HG02642 (cell line): Measurements from ENCODE around the gene GNG13.
"Not testable (repeated sequence)": the region's sequence is repeated elsewhere in the genome, so short reads cannot be mapped to it uniquely, and the experiment has no call there.

Source experiments
- ATAC-seq: cut with Tn5 transposase; IDR thresholded peaks from one replicate; pipeline ENCODE4 v1.9.1; 2021; ENCODE audit warnings: mild to moderate bottlenecking; ENCODE audit not compliant: unreplicated experiment, poor library complexity

Gene GNG13

DNA sequence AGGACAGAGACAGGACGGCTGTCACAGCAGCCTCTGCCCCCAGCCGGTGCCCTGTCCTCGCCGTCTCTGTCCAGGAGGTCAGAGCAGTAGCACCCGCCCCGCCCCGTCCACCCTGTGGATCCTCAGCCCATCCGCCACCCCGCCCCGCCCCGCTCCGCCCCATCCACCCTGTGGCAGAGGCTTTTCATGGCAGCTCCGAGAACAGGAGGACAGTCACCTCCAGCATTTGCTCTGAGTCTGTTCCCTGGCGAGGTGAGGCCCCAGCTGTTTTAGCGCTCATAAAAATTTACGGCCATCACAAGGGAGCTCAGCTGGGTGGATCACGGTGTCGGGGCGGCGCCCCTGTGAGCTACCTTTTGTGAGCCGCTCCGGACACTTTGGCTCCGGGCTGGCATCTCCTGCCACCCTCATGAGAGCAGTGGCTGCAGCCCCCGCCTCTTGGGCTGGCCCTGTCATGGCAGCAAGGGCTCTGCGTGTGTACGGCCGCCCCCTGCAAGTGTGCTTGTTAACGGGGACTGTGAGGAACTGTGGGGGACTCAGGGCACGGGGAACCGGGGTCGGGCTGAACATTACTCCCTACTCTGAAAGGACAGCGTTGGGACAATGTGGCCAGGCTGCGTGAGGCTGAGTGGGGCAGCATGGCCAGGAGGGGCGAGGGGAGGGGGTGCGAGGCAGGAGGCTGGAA is 32.3 kb upstream of the GNG13 start:
- no peak for ATAC-seq

DNA sequence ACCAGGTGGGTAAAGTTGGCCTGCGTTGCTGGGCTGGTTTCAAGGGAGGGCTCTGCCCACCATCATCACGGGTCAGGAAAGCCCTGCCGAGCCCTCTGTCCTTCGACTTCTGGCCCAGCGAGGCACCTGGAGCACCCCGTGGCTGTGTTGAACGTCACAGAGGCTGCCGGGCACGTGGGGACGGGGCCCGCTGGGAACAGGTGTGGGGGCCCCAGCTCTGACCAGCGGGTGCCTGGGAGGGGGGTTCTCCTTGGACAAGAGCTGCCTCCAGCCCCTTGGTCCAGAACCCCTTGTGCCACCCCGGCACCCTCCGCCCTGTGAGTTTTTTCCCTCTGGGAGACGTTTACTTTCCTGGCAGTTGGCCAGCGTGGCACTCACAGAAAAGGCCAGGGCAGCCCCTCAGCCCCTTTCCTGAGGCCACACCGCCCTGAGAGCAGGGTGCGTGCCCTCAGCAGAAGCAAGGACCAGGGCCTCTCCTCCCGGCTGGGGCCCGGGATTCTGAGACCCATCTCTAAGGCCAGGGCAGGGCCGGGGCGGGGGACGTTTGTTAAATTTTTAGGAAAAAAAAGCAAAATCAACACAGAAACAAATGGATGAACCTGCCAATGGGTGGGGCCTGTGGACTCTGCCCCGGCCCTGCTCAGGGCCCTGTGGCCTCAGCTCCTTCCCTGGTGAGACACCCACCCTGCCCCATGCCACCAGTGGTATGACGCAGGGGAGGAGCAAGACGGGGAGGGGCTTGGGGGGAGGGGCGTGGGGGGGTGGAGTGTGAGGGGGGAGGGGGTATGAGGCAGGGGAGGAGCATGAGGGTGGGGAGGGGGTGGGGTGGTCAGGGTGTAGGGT is 31.3 kb upstream of the GNG13 start:
- ATAC-seq = no peak

DNA sequence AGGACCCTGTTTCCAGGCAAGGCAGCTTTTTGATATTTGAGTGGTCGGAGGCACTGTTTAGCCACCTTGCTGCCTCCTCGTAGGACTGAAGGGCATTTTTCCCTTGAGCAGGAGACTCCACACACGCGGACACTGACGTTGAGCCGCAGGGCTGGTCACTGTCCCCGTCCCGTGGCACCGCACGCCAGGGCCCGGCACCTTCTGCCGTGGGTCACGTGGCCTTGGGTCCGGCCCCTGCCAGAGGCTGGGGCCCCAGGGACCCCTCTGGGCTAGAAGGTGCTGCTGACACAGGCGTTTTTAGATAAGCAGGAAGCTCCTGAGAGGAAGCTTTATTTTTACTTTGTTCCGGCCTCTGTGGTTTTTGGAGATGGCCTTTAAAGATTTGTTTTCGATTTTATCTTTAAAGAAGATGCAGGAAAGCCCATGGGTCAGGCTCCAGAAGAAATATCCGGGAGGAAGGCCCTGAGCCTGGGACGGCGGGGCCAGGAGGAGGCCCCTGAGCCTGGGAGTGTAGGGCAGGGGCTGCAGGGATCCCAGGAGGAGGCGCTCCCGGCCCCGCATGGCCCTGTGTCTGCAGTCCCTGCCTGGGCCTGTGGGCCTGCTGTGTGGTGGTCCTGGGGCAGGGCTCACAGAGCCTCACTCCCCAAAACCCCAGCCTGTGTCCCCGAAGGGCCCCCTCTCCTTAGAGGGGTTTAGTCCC is 30.5 kb upstream of the GNG13 start:
- no peak for ATAC-seq

DNA sequence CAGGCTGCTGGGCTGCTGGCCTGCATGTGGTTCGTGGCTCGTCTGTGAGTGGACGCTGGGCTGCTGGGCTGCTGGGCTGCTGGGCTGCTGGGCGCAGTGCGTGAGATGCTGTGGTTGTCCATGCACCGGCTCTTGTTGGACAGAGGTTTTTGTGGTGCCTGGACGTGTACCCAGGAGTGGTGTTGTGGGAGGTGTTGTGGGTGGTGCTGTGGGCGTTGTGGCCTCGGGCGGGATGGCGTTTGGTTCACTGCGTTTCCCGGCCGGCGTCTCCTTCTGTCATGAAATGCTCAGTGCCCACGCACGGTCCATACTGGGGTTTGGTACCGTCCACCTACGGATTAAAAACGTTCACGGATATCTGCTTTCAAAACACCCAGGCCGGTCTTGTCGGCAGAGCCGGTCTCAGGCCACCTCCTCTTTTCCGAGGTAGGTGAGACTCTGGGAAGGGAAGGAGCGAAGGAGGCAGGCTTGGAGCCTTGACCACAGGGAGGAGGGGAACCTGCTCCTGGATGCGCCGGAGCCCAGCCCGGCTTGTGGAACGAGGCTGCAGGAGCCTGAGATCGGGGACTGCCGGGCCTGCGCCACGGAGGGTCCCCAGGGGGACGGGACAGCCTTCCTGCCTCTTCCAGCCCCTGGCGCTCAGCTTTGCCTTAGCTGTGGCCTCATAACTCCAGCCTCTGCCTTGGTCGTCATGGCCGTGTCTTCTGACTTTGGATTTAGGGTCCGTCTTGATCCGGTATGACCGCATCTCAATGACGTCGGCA is 29.8 kb upstream of the GNG13 start:
- no peak for ATAC-seq

DNA sequence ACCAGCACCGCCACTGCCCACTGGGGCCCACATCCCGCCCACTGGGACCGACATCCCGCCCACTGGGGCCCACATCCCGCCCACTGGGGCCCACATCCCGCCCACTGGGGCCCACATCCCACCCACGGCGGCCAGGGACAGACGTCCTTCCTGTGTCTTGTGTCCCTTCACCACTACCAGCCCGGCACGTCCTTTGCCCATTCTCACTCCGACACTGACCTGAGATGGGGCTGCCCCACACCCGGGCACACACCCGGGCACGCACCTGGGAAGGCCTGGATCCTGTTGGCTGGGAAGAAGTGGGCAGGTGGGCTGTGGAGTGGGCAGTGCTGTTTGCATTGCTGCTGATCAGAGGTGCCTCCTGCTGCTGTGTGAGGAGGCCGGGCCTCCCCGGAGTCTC is 28.4 kb upstream of the GNG13 start:
- no peak for ATAC-seq

DNA sequence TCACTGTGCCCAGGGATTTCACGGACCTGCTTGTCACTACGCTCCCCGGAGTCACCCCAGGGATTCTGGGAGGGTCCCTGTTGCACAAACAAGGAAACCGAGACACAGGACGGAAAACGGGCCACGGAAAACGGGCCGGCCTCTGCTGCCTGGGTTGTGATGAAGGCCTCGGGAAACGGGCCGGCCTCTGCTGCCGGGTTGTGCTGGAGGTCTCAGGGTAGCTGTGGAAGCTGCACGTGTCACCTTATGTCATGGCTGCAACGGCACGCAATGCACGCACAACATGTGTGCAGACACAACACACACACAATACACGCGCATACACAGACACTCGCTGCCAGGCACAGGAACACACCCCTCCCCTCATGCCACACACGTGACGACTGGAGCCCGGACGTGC is 27.0 kb upstream of the GNG13 start:
- ATAC-seq = no peak

DNA sequence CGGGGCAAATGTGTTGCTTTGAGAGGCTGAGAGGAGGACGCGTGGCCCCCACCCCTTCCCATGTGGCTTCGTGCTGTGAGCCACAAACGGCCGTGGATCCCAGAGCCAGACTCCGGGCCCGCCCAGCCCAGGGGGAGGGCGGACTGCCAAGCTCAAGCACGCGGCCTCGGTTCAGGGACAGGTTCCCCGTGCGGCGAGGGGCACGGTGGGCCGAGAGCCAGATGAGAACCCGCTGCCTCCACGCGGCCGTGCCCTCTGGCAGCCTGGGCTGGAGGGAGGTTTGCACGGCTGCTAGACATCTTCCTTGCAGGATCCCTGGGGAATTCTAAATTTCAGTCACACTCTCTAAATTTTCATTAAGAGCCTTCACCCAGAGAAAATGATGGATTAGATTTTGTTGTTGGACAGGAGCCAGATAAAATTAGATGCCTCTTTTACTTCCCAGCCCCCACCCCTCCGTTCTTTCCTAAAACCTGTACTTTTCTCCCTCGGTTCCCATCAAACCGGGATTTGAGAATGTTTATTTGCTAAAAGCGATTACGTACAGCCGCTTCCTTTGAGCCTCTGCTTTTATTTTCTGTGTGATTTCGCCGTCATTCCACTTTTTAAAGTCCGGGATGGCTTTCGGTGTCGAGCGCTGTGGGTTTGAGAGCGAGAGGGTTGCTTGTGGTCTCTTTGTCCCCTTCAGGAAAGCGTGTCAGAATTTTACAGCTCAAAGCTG is 25.0 kb upstream of the GNG13 start:
- no peak for ATAC-seq

DNA sequence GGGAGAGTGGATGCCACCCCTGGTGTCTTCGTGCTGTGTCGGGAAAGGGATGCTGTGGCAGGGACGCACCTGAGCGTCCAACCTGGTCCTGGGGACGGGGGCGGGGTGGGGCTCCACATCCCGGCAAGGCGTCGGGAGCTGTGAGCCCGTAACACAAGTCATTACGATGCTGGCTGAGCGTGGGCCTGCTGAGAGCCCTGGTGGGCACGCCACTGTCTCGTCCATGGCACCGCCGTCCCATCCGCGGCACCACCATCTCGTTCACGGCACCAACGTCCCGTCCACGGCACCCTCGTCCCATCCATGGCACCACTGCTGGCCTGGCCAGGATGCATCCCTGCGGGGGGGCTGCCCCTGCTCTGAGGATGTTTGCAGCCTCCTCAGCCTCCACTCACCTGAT is 24.1 kb upstream of the GNG13 start:
- no peak for ATAC-seq

DNA sequence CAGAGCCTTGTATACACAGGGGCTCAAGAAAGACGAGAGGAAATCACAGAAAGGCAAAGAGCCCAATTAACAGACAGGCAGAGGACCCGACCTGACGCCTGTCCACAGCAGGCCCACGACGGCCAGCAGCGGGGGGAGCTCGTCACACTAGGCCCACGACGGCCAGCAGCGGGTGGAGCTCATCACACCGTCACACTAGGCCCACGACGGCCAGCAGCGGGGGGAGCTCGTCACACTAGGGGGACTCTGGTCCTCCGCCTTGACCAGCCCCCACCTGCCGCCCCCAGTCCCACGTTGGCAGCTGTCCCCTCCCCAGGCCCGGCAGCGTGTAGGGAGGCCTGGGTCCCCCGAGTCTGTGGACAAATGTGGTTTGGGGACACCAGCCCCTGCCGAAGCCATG is 23.7 kb upstream of the GNG13 start:
- no peak for ATAC-seq

DNA sequence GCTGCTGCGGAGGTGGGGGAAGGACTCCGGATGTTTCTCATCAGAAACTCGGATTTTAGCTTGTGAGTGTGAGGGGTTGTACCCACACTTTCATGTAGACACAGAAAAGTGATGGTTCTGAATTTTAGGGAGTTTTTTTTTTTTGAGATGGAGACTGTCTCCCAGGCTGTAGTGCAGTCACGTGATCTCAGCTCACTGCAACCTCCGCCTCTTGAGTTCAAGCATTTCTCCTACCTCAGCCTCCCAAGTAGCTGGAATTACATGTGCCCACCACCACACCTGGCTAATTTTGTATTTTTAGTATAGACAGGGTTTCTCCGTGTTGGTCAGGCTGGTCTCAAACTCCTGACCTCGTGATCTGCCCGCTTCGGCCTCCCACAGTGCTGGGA is 22.4 kb upstream of the GNG13 start:
- ATAC-seq = no peak

DNA sequence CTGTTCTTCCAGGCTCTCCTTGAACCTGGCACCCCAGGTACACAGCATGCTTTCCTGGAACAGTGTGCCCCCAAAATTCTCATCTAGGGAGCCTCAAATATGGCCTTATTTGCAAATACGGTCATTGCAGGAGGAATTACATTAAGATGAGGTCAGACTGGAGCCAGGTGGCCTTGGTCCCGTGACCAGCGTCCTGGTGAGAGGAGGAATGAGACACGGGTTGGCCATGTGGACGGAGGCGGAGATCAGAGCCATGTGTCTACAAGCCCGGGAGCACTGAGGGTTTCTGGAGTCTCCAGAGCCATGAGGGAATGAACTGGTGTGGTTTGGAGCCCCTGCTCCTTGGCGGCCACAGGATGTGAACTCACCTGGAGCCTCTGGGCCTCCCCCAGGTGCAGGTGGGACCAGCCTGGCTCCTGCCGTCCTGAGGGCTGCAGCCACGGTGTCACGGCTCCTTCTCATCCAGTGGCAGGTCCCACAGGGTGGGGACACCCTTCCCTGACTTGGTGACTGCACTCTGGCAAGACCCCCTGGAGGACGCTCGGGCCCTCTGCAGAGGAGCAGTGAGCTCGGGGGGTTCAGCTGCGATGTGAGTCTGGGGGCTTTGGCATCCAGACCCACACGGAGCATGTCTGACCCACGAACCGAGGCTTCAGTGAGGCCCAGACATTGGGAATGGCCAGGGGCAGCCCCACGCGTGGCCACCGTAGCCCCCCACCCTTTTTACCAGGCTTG is 21.8 kb upstream of the GNG13 start:
- no peak for ATAC-seq

DNA sequence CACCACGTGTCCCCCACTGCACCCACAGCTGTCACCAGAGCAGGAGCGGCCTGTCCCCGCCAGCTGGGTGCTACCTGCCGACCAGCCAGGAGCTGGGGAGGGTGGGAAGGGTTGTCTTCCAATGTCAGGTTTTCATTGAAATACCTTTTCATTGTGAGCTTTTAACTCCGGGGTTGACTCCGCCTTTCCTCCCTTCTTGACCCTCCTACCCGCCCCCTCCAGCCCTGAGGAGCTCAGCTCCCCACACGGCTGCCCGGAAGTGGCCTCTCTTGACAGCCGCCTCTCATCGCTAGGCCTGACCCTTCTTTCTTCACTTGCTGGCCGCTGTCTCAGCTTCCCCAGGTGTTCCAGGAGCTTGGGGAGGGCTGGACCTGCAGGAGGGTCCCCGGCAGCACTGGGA is 21.2 kb upstream of the GNG13 start:
- ATAC-seq = no peak

DNA sequence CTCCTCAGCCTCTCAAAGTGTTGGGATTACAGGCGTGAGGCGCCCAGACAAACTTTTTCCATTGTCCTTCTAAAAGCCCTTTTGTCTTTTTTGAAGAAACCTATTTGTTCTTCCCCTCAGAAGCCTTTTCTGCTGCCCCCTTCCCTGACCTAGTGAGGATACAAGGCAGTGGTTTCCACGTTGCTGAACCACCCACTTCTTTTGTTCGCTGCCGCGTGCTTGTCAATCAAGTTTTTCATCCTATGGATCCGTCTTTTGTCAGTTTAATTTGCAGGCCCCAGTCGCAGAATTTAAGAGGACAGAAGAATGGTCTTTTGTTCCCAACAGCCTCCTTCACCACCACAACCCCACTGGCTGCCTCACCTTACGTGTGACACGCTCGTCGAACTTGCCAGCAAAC is 20.2 kb upstream of the GNG13 start:
- no peak for ATAC-seq

DNA sequence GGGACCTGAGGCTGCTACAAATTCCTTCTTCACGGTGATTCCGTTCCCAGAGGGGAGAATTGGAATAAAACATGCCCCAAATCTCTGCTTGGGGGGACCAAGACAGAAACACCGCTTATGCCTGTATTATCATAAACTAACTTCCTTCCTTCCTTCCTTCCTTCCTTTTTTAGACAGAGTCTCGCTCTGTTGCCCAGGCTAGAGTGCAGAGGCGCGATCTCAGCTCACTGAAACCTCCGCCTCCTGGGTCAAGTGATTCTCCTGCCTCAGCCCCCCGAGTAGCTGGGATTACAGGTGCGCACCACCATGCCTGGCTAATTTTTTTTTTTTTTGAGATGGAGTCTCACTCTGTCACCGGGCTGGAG is 19.5 kb upstream of the GNG13 start:
- not testable (repeated sequence) for ATAC-seq

DNA sequence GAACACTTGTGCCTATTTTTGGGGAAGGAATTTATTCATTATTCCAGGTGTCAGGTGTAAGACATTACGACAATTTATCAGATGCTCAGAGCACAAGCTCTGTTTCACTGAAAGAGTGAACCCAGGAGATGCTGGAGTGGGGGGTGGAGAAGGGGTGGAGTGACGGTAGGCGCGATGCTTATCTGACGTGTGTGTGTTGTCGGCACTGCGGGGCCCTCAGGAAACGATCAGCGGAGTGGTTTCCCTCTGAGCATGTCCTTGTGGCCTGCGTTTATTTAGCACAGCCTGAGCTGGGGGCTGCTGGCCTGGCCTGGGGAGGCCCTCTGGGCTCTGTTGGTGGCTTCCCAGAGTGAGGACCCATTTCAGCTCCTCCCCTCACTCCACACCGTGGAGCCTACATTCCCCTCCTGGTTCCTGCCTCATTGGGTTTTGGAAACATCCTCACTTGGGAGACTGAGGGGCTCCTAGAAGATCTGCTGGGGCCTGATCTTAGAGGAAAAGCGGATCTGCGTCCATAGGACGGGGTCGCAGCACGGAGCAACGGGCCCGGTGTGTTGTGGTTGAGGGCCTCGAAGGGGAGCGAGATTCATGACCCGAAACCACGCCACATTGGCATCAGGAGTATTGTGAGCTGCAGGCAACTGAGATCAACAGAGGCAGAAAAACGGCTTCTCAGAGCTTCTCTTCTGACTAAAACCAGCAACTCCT is 19.0 kb upstream of the GNG13 start:
- ATAC-seq = no peak

DNA sequence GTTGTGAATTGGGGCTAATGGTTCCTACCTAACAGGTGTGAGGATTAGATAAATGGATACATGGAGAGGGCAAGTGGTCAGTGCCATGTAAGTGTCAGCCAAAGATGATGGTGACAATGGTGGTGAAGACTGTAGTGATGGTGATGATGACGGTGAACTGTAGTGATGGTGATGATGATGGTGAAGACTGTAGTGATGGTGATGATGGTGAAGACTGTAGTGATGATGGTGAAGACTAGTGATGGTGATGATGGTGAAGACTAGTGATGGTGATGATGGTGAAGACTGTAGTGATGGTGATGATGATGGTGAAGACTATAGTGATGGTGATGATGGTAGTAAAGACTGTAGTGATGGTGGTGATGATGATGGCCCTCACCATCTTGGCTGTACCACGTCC is 18.1 kb upstream of the GNG13 start:
- ATAC-seq = no peak

DNA sequence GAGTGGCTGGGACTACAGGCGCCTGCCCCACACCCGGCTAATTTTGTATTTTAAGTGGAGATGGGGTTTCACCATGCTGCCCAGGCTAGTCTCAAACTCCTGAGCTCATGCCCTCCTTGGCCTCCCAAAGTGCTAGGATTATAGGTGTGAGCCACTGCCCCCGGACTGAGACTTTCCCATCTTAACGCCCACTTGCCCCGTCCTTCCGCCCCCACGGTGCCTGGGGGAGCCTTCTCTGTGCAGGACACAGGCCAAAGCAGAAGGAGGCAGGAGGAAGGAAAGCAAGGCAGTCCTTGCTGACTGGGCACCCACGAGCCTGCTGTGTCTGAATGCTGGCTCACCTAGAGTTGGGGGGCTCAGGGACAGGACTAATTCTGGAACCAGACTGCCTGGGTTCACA is 17.6 kb upstream of the GNG13 start:
- no peak for ATAC-seq

DNA sequence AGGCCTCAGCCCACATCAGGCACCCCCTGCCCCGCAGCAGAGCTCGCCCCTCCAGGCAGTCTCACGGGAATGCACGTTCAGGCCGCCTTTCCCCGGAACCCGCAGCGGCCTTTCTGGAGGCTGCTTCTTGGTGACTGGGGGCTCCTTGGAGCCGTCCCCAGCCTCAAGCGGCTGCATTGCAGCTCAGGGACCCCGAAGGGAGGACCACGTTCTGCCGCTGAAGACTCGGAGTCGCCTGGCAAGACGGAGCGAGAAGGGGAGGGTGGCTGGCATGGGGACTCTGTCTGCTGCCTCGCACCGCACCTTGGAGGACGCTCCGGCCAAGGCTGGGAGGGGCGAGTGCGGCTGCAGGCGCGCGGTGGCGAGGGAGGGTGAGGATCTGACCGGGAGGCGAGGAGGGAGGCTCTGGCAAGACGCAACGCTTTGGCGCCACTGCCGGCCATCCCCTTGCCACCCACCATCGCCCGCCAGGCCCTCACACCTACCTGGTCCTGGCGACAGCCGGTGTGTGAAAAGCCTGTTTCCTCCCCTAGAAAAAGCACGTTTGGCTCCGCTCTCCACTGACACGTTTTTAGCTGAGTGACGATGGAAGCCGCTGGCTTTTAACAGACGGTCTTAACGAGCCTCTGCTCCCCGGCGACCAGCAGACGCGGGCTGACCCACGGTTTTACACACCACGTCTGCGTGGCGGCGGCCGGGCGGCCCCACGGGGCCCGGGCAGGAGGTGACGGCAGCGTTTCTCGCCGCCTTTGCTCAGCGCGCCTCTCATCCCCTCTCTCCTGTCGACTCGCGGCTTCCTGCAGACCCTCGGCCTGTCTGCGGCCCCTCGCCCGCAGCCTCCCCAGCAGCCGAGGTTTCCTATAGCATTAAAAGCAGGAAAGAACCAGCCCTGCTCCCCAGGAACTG is 16.7 kb upstream of the GNG13 start:
- ATAC-seq = no peak
